AML-193 (cell line): ENCODE data around the gene PASK.

Experiments
- DNase-seq, 2 experiments: peaks; one replicate each; lab custom pipeline; 2025; lab: John Stamatoyannopoulos, UW

PASK gene

DNA sequence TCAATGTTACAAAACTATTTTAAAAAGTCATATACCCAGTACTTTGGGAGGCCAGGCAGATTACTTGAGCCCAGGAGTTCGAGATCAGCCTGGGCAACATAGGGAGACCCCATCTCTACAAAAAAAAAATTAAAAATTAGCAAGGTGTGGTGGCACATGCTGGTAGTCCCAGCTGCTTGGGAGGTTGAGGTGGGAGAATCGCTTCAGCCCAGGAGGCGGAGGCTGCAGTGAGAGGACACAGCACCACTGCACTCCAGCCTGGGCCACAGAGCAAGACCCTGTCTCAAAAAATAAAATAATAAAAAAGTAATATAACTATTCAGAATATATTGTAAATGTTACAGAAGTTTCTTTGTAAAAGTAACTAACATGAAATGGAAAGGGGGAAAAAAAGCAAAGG, 1.9 kb downstream of the PASK start:
- no peak for DNase-seq

DNA sequence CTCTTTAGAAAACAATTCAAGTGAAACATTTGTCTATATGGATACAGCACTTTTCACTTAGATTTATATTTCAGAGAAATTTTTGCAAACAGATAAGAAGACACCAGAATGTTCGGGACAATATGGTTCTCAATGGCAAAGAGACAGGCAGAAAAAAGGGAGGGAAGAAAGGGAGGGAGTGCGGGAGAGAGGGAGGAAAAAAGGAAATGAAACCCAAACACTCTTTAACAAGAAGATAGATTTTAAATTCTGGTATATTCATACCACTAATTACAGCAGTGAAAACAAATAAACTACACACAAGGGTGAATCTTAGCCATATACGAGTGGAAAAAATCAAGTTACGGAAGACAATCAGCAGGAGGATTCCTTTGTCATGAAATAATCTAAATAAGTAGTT, 3.0 kb downstream of the PASK start:
- DNase-seq, result no peak

DNA sequence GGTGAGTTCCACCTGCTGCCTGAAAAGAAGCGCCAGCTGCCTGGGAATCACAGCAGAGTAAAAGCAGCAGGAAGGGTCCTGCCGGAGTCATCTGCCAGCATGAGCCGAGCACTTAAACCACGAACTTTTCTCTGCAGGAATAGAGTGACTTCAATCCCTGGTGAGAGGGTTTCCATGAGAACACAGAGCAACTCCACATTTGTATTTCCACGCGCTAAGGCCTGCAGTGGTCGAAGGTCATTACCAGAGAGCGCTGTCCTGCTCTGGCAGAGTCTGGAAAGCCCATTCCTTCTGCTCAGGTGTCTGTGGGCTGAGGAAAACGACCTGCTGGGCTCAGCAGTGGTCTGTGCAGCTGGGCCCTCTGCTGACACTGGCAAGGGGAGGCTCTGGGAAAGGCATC, 6.7 kb downstream of the PASK start:
- DNase-seq, result no peak

DNA sequence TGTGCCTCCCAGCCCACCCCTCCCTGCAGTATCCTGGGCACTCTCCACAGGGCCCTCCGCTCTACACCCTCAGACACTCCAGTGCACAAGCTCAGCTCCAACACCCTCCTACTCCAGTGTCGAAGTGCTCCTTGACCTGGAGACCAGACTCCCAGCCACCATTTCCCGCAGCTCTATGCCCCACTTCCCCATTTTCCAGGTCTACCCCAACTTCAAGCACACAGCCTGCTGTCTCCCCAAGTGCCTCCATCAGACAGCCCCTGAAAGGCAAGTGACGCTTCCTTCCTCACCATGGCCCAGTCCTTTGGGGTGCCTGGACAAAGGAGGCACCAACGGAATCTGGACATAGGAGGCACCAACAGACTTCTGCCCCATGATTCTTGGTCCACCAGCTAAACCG, 7.2 kb downstream of the PASK start:
- no peak for DNase-seq

DNA sequence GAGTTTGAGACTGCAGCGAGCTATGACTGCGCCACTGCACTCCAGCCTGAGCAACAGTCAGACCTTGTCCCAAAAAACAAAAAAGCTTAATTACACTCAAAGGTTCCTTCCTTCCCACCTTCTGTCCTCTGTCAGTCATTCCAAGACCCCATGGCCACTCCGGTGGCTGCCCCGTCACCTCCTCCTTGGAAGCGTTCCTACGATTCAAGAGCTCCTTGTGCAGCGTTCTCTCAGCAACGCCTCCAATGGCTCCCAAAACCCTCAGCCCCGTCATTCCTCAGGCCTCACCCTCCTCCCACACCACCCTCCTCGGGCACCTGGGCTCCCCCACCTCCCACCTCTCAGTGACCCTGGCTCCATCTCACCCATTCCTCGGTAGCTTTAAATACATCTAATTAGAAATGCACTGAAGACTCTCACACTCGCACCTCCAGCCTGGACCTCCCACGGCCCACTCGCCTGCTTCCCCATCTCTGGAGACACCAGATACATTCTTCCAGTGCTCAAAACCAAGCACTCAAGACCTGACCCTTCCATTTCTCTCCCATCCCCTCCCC, 8.0 kb downstream of the PASK start:
- no peak for DNase-seq

DNA sequence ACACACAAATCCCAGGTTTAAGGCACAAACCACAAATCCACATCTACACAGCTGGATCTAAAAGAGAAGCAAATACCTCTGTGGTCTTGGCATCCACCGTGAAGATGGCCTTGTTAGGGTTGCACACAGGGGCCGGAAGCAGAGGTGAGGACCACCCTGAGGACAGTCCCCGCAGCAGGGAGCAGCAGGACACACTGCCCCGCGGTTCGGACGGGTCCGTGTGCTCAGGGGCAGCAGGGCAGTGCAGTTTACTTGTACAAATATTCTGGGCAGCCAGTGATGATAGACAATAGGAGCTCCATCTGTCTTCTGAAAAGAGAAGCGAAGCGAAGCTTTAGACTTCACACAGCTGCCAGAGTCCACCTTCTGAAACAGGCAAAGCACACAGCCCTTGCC, 8.8 kb downstream of the PASK start:
- no peak for DNase-seq

DNA sequence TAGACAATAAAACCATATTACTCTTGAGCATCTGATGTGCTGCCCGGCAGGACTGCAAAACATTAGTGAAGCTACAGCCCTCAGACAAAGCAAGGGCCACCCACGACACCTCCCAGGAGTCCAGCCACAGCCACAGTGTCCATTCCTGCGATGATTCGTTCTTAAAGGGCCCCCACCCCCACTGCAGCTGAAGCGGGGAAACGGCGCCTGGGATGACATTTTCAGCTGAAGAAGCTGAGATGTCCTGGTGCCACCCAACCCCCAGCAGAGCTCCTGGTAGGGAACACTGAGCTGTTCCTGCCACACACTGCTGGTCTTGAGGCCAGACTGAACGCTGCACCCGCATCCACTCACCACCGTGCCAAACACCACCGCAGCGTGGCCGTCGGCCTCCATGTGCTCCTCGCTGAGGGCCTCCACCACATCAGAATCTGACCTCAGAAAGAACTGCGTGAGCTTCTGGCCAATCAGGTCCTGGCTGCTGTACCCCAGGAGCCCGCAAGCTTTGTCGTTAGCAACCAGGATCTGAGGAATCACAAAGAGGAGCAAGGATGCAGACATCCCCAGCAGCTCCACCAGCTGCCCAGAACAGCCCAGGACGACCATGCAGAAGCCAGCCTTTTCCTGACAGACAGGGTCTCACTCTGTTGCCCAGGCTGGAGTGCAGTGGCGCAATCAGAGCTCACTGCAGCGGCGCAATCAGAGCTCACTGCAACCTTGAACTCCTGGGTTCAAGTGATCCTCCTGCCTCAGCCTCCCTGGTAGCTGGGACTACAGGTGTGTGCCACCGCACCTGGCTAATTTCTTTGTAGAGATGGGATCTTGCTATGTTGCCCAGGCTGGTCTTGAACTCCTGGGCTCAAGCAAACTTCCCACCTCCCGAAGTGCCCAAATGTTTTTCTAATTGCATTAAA, 9.5 kb downstream of the PASK start:
- DNase-seq, result no peak

DNA sequence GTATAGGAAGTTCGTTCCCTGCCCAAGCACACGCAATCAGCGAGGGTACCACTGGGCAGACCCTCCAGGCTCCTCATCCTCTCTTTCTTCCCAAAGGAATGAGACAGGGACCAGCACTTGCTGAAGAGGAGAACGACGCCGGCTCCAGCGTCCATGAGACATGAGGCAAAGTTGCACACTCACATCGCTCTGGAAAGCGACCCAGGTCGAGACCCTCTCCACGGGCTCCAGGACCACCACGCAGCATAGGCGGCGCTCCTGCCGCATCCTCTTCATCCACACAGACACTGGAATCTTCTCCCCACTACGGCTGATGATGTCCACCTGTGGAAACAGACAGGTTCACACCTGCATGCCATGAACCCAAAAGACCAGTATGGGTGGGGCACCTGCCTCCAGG, 10.8 kb downstream of the PASK start:
- no peak for DNase-seq

DNA sequence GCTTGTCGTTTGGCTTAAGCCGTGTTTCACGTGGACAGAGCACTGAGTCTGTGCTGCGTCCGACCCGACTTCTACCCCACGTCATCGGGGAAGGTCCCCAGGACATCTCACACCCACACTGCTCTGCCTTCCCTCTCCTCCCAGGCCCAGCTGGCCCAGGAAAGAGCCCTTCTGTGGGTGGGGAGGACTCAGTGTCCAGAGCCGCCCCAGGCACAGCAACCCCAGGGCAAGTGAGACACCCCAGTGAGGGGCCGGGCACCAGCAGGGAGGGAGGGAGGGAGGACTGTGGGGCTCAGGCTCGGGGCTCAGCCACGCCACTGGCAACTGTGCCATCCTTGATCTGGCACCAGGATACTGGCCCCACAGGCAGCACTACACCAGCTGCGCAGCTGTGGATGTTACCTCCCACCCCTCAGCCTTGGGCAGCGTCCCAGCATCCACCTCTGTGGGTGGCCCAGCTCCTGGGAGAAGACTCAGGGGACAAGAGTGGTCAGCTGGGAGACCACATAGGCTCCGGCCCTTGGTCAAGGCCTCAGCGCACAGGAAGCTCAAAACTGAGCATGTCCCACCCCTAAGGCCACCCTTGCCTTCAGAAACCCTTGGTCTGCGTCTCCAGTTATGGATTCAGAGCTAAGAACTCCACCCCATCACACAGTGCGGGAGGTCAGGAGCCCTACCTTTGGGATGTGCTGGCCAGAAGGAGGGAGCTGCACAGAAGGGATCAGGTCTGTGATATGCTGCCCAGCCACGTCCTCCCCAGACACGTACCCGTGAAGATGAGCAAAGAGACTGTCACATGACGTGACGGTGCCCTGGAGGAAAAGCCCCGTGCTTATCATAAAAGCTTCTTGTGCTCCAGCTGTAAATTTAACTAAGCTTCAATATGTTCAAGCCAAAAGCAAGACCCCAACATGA, 11.7 kb downstream of the PASK start:
- no peak for DNase-seq

DNA sequence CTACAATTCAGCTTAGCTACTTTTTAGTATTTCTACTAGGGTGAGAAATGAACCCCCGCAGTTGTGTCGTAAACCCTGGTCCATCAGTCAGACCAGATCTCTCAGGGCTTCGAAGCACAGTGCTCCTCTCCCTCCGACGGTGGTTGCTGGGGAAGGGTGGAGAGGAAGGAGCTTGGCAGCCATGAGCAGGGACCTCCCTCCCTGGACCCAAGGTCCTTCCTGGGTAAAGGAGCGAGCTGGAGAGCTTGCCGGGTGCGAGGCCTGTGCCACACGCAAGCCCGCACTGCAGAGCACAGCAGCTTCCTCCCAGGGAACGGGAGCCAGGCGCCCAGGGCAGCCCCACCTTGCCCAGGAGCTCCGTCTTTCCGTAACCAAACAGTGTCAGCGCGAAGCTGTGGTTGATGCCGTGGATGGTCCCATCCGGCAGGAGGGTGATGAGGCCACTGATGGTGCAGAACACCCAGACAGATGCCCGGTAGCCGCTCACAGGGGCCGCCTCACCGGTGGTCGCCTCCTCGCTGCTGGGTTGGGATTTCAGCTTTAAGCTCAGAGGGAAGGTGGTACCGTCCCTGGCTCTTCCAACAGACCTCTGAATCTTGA, 12.5 kb downstream of the PASK start:
- DNase-seq, result no peak

DNA sequence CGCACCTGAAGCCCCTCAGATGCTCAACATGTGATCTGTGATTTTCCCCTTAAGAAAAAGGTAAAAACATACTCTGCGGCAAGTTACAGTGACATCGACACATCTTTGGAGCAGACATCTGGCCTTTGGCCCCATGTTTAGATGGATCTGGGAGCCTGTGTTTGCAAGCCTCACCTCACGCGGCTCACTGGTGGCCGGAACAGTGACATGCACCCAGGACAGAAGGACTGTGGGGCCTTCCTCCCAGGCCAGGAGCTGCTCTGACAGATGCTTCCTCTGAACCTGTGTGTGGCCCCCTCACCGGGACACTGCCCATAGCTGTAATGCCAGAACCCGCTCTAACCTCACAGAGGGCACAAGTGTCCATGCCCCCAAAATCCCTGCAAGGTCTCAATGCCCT, 13.1 kb downstream of the PASK start:
- no peak for DNase-seq

DNA sequence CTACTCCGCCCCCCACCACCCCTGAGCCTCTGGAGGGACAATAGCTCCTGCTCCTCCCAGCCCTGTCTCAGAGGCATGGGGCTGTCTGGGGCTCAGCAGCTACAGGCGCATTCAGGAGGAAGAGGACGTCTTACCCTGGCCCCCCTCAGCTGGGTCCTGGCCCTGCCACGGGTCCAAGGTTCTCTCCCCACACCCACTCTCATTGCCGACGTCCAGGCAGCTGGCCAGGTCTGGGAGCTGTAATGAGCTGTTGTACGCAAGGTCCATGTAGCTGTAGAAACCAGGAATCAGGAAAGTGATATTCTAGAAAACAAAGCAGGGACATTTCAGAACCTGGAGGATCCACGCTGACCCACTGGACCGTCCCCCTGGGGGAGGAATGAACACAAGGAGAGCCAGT, 13.5 kb downstream of the PASK start:
- no peak for DNase-seq

DNA sequence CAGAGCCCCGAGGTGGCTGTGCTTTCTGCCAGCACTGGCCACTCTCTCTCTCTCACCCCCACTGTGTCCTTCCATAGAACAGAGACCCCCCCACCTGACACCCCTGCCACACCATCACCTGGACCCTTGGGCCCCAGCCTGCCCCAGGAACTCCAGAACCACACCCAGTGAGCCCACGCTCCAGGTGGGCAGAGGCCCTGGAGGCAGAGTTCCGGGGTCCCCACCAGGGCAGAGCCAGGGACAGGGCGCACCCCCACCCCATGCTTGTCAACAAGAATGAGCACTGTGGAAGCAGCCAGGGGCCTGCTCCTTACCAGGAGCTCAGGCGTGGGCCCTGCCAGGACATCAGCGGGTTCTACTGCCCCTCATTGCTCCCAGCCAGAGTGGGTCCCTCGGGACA, 14.6 kb downstream of the PASK start:
- DNase-seq, result no peak

DNA sequence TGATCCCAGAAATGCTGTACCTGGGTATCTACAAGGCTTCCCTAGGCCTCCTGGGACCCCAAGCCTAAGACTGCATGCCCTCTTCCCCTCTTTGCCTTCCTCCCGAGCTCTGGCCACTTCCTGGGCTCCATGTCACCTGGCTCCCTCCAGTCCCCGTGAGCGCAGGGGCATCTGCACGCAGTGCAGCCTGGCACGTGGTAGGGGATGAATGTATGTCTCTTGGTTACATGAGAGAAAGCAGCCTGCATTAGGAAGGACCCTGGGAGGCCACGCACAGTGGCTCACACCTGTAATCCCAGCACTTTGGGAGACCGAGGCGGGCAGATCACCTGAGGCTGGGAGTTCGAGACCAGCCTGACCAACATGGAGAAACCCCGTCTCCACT, 15.8 kb downstream of the PASK start:
- no peak for DNase-seq

DNA sequence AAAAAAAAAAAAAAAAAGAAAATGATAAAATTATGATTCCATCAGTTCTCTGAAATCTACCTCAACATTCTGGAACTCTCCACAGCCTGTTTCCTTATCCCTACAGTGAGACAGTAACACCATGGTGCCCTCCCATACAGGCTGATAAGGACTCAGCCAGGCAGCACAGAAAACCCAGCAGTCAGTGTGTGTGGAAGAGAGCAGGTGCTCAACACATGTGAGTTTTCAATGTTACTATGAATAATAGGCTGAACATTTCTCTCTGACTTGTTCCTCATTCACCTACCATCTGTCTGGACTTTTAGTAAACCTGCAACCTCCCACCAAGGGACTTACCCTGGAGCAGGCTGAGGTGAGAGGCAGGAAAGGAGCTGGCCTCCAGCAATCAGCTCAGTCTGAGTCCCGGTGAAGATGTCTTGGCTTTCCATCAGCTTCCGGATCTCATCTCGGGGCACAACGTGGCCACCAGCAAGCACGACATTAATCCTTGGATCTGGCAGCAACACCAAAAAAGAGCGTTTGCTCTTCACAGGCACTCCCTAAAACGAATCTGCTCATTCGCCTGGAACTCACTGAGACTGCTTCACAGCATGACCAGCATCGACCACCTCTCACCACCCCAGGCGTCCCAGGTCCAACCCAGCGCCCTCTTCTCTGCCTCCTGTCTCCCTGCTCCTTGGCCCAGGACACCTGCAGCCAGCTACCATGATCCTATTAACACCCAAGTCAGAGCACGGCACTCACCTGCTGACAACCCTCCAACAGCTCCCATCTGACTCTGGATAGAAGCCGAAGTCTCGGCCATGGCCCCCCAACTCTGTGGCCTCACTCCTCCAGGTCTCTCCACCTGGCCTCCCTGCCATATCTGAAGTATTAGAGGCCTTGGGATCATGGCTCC, 16.5 kb downstream of the PASK start:
- no peak for DNase-seq

DNA sequence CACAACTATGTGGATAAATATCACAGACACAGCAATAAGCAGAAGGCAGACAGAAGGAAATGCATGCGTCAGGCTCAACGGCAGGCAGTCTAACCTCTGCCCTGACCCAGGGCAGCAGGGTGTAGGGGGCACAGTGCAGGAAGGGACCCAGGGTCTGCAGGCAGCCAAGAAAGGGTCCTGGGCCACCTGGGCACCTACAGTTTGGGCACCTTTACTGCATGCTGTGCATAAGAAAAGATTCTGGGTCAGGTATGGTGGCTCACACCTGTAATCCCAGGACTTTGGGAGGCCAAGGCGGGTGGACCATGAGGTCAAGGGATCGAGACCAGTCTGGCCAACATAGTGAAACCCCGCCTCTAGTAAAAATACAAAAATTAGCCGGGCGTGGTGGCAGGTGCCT, 17.7 kb downstream of the PASK start:
- no peak for DNase-seq

DNA sequence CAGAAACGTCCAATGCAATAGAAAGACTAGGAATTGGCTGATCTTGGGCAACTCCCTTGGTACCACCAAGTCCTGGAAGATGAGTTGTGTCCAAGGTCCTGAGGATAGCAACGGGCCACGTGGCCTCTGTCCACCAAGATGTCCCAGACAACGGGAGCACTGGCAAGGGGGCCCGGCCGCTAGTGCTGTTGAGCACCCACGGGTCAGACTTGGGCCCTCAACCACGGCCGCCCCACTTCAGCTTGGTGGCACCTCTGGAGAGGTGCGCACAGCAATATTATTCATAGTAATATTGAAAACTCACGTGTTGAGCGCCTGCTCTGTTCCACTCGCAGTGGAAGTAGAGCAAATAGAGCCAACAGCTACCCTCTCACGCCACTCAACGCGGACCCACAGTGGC, 19.0 kb downstream of the PASK start:
- DNase-seq, result no peak

DNA sequence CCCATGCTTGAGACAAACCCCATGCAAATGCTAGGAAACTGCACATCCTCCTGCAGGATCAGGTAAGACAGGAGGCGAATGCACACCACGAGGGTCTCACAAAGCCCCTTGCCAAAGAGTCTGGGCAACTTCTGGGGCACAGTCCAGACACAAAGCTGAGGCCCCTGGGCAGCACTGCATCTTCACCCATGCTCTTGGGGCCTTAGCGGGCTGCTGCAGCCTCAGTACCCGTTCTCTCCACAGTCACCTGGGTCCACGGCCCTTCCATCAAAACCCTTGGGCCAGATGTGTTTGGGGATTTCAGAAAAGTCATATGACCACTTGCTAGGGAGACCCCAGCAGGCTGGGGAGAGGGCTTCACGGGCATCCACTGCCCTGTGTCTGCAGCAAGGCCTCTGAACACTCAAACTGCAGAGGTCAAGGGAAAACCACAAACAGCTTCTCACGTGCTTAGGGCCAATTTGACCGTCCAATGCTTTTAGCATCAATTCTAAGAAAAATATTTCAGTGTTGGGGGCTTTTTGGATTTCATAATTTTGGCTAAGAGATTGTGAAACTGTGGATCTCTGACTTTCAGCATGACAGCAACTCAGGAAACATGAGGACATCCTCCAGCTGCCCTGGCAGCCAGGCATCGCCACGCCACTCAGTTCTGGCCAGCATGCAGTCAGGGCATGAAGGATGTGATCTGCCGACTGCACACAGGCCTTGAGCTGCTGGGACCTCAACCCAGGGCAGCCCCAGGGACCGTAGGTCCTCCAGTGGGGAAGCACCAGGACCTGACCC, 20.0 kb downstream of the PASK start:
- peak; percentile 25 to 40 for DNase-seq

DNA sequence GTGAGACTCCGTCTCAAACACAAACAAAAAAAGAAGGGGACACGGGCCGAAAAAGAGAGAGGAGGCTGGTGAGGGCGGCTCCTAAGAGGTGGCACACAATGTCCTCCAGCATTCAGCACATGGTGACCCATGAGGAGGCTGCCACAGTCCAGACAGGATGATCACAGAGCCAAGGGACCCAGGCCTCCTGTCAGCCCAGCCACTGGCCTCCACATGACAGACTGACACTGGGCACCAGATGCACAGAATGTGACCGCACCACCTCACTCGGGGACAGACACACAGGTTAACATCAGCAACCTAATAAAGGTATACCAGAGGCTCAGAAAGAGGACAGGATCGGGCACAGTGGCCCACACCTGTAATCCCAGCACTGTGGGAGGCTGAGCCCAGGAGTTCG, 21.0 kb downstream of the PASK start:
- DNase-seq, result no peak

DNA sequence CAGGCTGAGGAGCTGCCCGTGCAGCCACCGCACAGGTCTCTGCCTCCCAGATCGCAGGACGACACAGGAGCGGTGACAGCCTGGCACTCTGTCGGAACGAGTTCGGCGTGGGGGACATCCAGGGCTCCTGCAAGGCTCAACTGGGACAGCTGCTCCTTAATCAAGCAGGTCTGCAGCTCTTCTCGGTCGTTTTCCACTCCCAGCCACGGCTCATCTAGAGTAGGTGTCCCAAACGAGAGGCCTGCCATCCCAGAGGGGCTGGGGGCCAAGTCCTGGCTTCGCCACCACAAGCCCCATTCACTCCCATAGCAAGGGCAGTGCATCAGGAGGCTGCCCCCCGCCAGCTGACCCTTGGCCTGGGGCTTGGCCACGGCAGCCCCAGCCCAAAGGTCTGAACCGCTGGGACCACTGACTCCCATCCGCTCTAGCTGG, 22.5 kb downstream of the PASK start:
- no peak for DNase-seq

DNA sequence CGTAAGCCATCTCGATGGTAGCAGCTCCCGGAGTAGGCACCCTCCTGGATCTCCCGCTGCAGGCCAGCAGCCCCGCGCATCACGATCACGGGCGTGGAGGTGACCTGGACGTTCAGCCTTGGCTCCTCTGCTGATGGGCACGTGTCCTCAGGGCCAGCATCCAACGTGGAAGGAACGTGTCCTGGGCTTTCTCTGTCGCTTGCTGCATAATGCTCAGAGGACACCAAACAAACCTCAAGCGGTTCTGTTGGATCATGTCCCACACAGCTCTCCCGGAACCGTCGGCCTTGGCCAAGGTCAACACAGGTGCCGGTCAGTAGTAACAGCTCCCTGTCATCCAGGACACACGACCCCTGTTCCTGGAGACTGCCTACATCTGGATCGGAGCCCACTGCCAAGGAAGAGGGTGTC, 23.1 kb downstream of the PASK start:
- DNase-seq, result no peak
